Measurements from ENCODE around the gene LDLRAD4. TPM values are rescaled to one million over a fixed set of nuclear protein-coding genes. Genes with fewer than 3 reads are reported as not detected.

Gene LDLRAD4
- total RNA-seq, 4 donors from 2014 or later = 14.0 to 36.9 (median 29.3) TPM

GRCh38 chr18:13247506-13247905 is 28.9 kb downstream of the LDLRAD4 start:
- TF ChIP-seq CTCF (IDR thresholded peaks at IDR 0.05) = no peak
- no peak for TF ChIP-seq POLR2A (IDR thresholded peaks at IDR 0.05)
- no peak for TF ChIP-seq EP300 (IDR thresholded peaks at IDR 0.05)
- WGBS, 2 donors = 97 to 98% methylated on average over 14 of the region's 14 CpGs
- H3K27me3 ChIP-seq = no peaks in the 10 kb centered on the region
- H3K36me3 ChIP-seq = no peaks in the 10 kb centered on the region
- no peak for DNase-seq (ENCODE audit: low spot score in 2 of 2)
- H3K9me3 ChIP-seq = no peaks in the 10 kb centered on the region
- H3K4me1 ChIP-seq = no peaks in the 10 kb centered on the region
- H3K27ac ChIP-seq = no peak overlapping the region
- no peak overlapping the region for H3K4me3 ChIP-seq

GRCh38 chr18:13252686-13253410 is 34.3 kb downstream of the LDLRAD4 start:
- DNase-seq (ENCODE audit: low spot score in 2 of 2) = no peak
- no peaks in the 10 kb centered on the region for H3K4me1 ChIP-seq
- no peak overlapping the region for H3K4me3 ChIP-seq
- WGBS, 2 donors = 84 to 88% methylated on average over 15 of the region's 15 CpGs
- no peak overlapping the region for H3K27ac ChIP-seq
- H3K9me3 ChIP-seq = no peaks in the 10 kb centered on the region
- no peaks in the 10 kb centered on the region for H3K36me3 ChIP-seq
- TF ChIP-seq POLR2A (IDR thresholded peaks at IDR 0.05) = no peak
- TF ChIP-seq EP300 (IDR thresholded peaks at IDR 0.05) = no peak
- no peak for TF ChIP-seq CTCF (IDR thresholded peaks at IDR 0.05)
- H3K27me3 ChIP-seq = no peaks in the 10 kb centered on the region

GRCh38 chr18:13253786-13254688 is 35.5 kb downstream of the LDLRAD4 start:
- Histone ChIP-seq H3K27ac (no peak overlapping the region), H3K4me3 (no peak overlapping the region), H3K27me3 (no peaks in the 10 kb centered on the region), H3K36me3 (no peaks in the 10 kb centered on the region), H3K9me3 (no peaks in the 10 kb centered on the region), H3K4me1 (peaks cover 0 to 8% (median 4%) of the 10 kb centered on the region in 4 donors)
- TF ChIP-seq EP300 (IDR thresholded peaks at IDR 0.05) (no peak), POLR2A (IDR thresholded peaks at IDR 0.05) (no peak)
- 85 to 91% methylated on average over 21 to 26 of the region's 26 CpGs for WGBS, 2 donors
- DNase-seq (ENCODE audit: low spot score in 2 of 2) = no peak

- Histone ChIP-seq H3K36me3 (no peaks in the 10 kb centered on the region), H3K27ac (no peak overlapping the region), H3K9me3 (no peaks in the 10 kb centered on the region), H3K4me3 (no peak overlapping the region), H3K4me1 (peaks cover 0 to 20% (median 9%) of the 10 kb centered on the region in 4 donors), H3K27me3 (no peaks in the 10 kb centered on the region)
- TF ChIP-seq CTCF (IDR thresholded peaks at IDR 0.05) (no peak), EP300 (IDR thresholded peaks at IDR 0.05) (no peak), POLR2A (IDR thresholded peaks at IDR 0.05) (no peak)
- 87 to 89% methylated on average over 11 of the region's 11 CpGs for WGBS, 2 donors
- no peak for DNase-seq (ENCODE audit: low spot score in 2 of 2)
Measured at GRCh38 chr18:13254971-13255927, 36.7 kb downstream of the LDLRAD4 start.

All from tibial nerve (tissue), 4 donors.